HFFc6 (cell line): ENCODE results near the gene ADCK1. TPM values are rescaled to one million over a fixed set of nuclear protein-coding genes. Genes with fewer than 3 reads are reported as not detected.

Experiments
- DNase-seq: peaks from one replicate; pipeline ENCODE4 v3.0.0-alpha.2; 2018
- H3K27ac Mint-ChIP-seq: 2 replicates; pipeline ENCODE4 v1.8.0; 2020; ENCODE audit warnings: mild to moderate bottlenecking, mixed read lengths
- H3K27me3 Mint-ChIP-seq: 2 replicates; pipeline ENCODE4 v1.8.0; 2021; ENCODE audit warnings: mild to moderate bottlenecking, moderate library complexity, mixed read lengths; ENCODE audit not compliant: insufficient read depth
- H3K36me3 Mint-ChIP-seq: 2 replicates; pipeline ENCODE4 v1.8.0; 2021; ENCODE audit warnings: low read depth, mixed read lengths
- H3K4me1 Mint-ChIP-seq: 2 replicates; pipeline ENCODE4 v1.8.0; 2020; ENCODE audit warnings: low read depth, mixed read lengths
- H3K4me3 Mint-ChIP-seq: 2 replicates; pipeline ENCODE4 v1.8.0; 2020; ENCODE audit warnings: mild to moderate bottlenecking, moderate library complexity, mixed read lengths
- H3K9me3 Mint-ChIP-seq: 2 replicates; pipeline ENCODE4 v1.8.0; 2020; ENCODE audit warnings: mild to moderate bottlenecking, mixed read lengths
- CTCF ChIP-seq: fragments of 200-600 bp; sonication (generic); IDR thresholded peaks from 2 replicates; pipeline ENCODE4 v1.5.0; 2021; ENCODE audit warnings: antibody characterized with exemption, mild to moderate bottlenecking
- total RNA-seq, 6 experiments: library from RNA; stranded (reverse); fragmentation: NEBNext Ultra II Directional; extraction: Animal tissue kit (Norgen Biotek cat#: 25700); gene quantifications; 2 replicates in 1 of 6; 3 replicates in 5 of 6; pipeline ENCODE4 v1.2.3, GENCODE V29; 2021

ADCK1 gene
- total RNA-seq, 6 experiments from 2014 or later, result 4.4 to 6.3 (median 5.7) TPM

- Mint-ChIP-seq H3K4me1 (no peaks in the 10 kb centered on the region), H3K4me3 (no peak overlapping the region), H3K27me3 (no peaks in the 10 kb centered on the region; the same call in 1 of the 2 replicates), H3K27ac (no peak overlapping the region), H3K36me3 (no peaks in the 10 kb centered on the region), H3K9me3 (peaks cover 6% of the 10 kb centered on the region; the same call in 1 of the 2 replicates)
- DNase-seq, result no peak
- no peak for TF ChIP-seq CTCF
Observed at GRCh38 chr14:77917491-77918201, 117.7 kb downstream of the ADCK1 start.

- Mint-ChIP-seq H3K27ac (no peak overlapping the region), H3K36me3 (no peaks in the 10 kb centered on the region), H3K27me3 (no peaks in the 10 kb centered on the region; the same call in 1 of the 2 replicates), H3K4me1 (no peaks in the 10 kb centered on the region), H3K9me3 (peaks cover 6% of the 10 kb centered on the region; the same call in 1 of the 2 replicates), H3K4me3 (no peak overlapping the region)
- no peak for DNase-seq
- TF ChIP-seq CTCF, result no peak
Observed at GRCh38 chr14:77918448-77918847, 118.5 kb downstream of the ADCK1 start.

GRCh38 chr14:77920312-77920711 lies 120.4 kb downstream of the ADCK1 start:
- Mint-ChIP-seq H3K27ac (no peak overlapping the region), H3K36me3 (no peaks in the 10 kb centered on the region), H3K4me1 (no peaks in the 10 kb centered on the region), H3K4me3 (no peak overlapping the region), H3K27me3 (no peaks in the 10 kb centered on the region; the same call in 1 of the 2 replicates), H3K9me3 (peaks cover 6% of the 10 kb centered on the region; the same call in 1 of the 2 replicates)
- TF ChIP-seq CTCF, result no peak
- DNase-seq, result no peak

- Mint-ChIP-seq H3K9me3 (peaks cover 6% of the 10 kb centered on the region; the same call in 1 of the 2 replicates), H3K27me3 (no peaks in the 10 kb centered on the region; the same call in 1 of the 2 replicates), H3K4me1 (no peaks in the 10 kb centered on the region), H3K36me3 (no peaks in the 10 kb centered on the region), H3K27ac (no peak overlapping the region), H3K4me3 (no peak overlapping the region)
- no peak for TF ChIP-seq CTCF
- DNase-seq, result no peak
Observed at GRCh38 chr14:77921818-77922217, 121.9 kb downstream of the ADCK1 start.

- H3K36me3 Mint-ChIP-seq, result no peaks in the 10 kb centered on the region
- H3K27ac Mint-ChIP-seq, result no peak overlapping the region
- H3K4me3 Mint-ChIP-seq, result no peak overlapping the region
- H3K4me1 Mint-ChIP-seq, result no peaks in the 10 kb centered on the region
- H3K9me3 Mint-ChIP-seq, result peaks cover 6% of the 10 kb centered on the region; the same call in 1 of the 2 replicates
- no peak for TF ChIP-seq CTCF
- H3K27me3 Mint-ChIP-seq, result peaks cover 2% of the 10 kb centered on the region
- DNase-seq, result no peak
Observed at GRCh38 chr14:77923131-77923936, 123.4 kb downstream of the ADCK1 start.
